Measurements from ENCODE around the gene C19orf47.

The C19orf47 gene

DNA sequence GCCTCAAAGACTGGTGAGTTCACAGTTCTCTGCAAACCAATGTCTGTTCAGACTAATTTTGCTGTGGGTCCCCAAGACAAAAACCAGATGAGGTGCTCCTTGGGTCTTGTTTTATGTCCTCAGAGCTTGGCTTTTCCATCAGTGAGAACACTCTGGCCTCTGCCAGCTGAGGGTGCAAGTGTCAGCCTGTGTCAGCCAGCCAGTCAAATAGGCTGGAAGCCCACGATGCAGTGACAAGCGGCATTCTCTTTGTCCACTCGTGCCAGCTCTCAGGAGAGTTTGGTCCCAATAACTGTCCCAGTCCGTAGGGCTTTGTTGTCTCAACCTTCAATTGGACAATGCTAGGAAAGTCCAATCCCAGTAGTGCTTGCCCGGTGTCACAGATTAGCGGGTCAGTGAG lies 53.6 kb downstream of the C19orf47 start:
- H3K4me3 ChIP-seq, result no peak overlapping the region
- H3K9ac ChIP-seq (ENCODE audit: insufficient read length), result no peak overlapping the region
- no peak overlapping the region for H3K27ac ChIP-seq
- H3K36me3 ChIP-seq (ENCODE audit: insufficient read depth, low read length), result no peaks in the 10 kb centered on the region
- no peaks in the 10 kb centered on the region for H3K9me3 ChIP-seq (ENCODE audit: low read depth, low read length)
- DNase-seq (ENCODE audit: low read depth, low spot score), result no peak
- TF ChIP-seq POLR2AphosphoS5 (IDR thresholded peaks at IDR 0.05; ENCODE audit: borderline replicate concordance, low read depth, low read length), result no peak
- no peak for TF ChIP-seq FOXP2 (optimal IDR thresholded peaks at IDR 0.05; ENCODE audit: control extremely low read depth, extremely low read length, insufficient read depth)
- TF ChIP-seq EZH2 (IDR thresholded peaks at IDR 0.05), result no peak

DNA sequence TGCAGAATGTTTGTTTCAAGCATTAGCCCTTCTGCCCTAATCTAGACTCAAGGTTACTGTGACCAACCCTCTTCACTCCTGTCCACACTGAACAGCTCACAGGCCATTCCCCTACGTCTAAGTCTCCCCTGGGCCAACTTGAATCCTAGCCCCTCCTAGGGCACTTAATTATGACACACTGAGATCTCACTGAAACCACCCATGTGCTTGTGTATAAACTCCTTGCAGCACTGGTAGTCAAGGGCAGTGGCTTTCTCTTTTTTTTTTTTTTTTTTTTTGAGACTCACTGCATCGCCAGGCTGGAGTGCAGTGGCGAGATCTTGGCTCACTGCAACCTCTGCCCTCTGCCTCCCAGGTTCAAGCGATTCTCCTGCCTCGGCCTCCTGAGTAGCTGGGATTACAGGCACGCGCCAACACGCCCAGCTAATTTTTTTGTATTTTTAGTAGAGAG lies 61.2 kb downstream of the C19orf47 start:
- Histone ChIP-seq H3K27ac (peak overlapping the region; percentile 97), H3K4me3 (no peak overlapping the region), H3K9ac (ENCODE audit: insufficient read length) (no peak overlapping the region), H3K36me3 (ENCODE audit: insufficient read depth, low read length) (no peaks in the 10 kb centered on the region), H3K9me3 (ENCODE audit: low read depth, low read length) (no peaks in the 10 kb centered on the region)
- TF ChIP-seq EZH2 (IDR thresholded peaks at IDR 0.05) (no peak), FOXP2 (optimal IDR thresholded peaks at IDR 0.05; ENCODE audit: control extremely low read depth, extremely low read length, insufficient read depth) (no peak), POLR2AphosphoS5 (IDR thresholded peaks at IDR 0.05; ENCODE audit: borderline replicate concordance, low read depth, low read length) (no peak)
- no peak for DNase-seq (ENCODE audit: low read depth, low spot score)

DNA sequence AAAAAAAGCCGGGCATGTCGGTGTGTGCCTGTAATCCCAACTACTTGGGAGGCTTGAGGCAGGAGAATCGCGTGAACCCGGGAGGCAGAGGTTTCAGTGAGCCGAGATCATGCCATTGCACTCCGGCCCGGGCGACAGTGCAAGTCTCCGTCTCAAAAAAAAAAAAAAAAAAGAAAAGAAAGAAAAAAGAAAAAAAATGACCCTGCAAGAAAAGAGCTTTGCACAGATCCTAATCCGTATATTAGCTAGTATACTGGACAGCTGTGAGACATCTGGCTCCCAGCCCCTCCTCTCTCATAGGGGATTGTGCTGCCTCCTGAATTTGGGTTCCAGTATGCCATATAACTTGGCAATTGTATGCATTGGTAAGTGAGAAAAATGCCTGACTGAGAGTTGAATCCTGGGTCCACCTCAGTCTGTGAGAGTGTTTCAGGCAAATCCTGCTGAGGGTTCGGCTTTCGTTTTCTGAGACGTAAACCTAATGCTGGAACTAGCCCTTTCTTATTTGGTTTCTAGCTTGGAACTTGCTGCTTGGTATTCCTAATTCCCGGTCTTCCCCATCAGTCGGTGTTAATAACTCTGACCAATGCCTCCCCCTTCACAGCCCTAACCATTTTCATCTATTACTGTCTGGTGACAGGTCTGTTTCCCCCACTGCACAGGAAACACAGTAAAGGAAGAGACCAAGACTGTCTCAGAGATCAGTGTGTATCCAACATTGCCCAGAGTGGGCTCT lies 61.8 kb downstream of the C19orf47 start:
- H3K27ac ChIP-seq, result peak overlapping the region; percentile 97

DNA sequence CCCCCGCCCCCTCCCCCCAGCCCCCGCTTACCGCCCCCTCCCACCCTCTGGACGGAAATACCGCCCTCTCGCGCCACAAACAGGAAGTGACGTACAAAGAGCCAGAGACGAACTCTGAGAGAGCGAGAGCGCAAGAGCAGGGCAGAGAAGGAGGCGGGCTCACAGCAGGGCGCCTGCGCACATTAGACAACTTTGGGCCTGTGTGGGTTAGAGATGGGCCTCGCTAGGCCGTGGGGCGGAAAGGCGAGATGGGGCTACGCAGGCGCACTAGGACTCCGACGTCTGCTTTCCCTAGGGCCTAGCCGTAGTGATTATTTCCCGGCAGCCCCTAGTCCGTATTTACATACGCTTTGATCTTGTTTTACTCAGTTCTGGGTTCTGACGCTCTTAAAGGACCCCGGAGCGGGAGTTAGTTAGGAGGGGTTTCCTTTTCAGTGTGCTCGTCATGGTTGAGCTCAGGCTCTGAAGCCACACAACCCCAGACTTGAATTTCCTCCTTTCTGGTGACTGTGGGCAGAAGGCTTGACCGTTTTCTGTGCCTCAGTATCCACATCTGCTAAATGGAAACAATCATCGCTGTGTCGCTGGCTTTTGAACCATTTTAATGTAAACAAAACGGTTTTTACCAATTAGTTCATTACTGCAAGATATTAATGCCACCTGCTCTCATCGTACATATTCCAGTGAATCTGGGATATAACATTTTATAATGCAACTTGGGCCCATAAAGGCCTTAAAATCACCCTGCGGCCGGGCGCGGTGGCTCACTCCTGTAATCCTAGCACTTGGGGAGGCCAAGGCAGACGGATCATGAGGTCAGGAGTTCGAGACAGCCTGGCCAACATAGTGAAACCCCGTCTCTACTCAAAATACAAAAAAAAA lies 62.6 kb downstream of the C19orf47 start:
- TF ChIP-seq FOXP2 (optimal IDR thresholded peaks at IDR 0.05; ENCODE audit: control extremely low read depth, extremely low read length, insufficient read depth) (peak; percentile 93), POLR2AphosphoS5 (IDR thresholded peaks at IDR 0.05; ENCODE audit: borderline replicate concordance, low read depth, low read length) (peak; percentile 70), EZH2 (IDR thresholded peaks at IDR 0.05) (no peak)
- peak overlapping the region; percentile 97 for H3K27ac ChIP-seq
- no peaks in the 10 kb centered on the region for H3K36me3 ChIP-seq (ENCODE audit: insufficient read depth, low read length)
- H3K4me3 ChIP-seq, result peak overlapping the region; percentile 90
- H3K9me3 ChIP-seq (ENCODE audit: low read depth, low read length), result no peaks in the 10 kb centered on the region
- peak overlapping the region; percentile 96 for H3K9ac ChIP-seq (ENCODE audit: insufficient read length)
- peak; percentile 99 for DNase-seq (ENCODE audit: low read depth, low spot score)

More for the DNA sequence above, 61.8 kb downstream of the C19orf47 start:
- peak overlapping the region; percentile 83 for H3K9ac ChIP-seq (ENCODE audit: insufficient read length)
- H3K9me3 ChIP-seq (ENCODE audit: low read depth, low read length), result no peaks in the 10 kb centered on the region
- DNase-seq (ENCODE audit: low read depth, low spot score), result no peak
- H3K36me3 ChIP-seq (ENCODE audit: insufficient read depth, low read length), result no peaks in the 10 kb centered on the region
- TF ChIP-seq POLR2AphosphoS5 (IDR thresholded peaks at IDR 0.05; ENCODE audit: borderline replicate concordance, low read depth, low read length) (no peak), EZH2 (IDR thresholded peaks at IDR 0.05) (no peak)
- H3K4me3 ChIP-seq, result no peak overlapping the region

DNA sequence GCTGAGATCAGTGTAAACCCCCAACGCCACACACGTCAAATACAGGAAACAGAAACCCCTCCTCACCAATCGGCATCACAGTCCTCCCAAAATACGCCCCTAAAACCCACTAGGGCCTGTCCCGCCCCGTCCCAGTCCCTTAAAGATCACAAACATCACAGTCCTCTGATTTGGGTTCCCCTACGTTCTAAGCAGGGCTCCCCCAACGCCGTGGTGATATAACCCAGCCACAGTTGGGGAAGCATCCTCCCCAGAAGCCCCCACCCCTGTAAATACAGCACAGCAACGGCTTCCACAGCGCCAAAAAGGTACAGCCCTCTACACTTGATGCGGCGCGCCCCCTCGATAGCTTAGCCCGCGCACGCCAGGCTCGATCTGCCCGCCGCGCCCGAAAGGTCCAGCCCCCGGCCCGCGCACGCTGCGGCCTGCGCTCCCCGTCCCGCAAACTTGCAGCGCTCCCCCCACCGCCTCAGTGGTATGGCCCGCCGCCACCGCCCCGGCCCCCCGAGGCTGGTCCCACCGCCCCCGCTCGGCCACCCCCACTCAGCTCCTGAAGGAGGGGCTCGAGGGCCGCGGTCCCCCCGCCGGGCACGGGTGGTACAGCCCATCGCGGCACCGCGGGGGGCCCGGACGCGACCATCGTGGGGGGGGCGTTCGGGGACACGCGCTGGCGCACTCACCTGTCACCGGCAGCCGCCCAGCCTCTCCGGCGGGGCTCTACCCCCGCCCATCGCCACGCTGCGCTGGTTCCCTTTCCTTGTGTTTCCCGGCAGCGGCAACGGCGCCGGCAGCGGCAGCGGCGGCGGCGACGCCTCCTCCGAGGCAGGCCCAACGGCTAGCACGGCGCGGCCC lies 63.5 kb downstream of the C19orf47 start, which contains the start of gene AKT2:
TSS of gene AKT2 (minus strand) at position 845 of the 852 bp plus-strand sequence. CDS start 20,078 bp downstream, outside the sequence.
- Histone ChIP-seq H3K27ac (peak within 1 kb of the TSS; percentile 97), H3K9ac (ENCODE audit: insufficient read length) (peak within 1 kb of the TSS; percentile 96), H3K9me3 (ENCODE audit: low read depth, low read length) (no peaks in the 10 kb centered on the region), H3K4me3 (peak within 1 kb of the TSS; percentile 90), H3K36me3 (ENCODE audit: insufficient read depth, low read length) (no peaks in the 10 kb centered on the region)
- no peak for DNase-seq (ENCODE audit: low read depth, low spot score)
- TF ChIP-seq FOXP2 (optimal IDR thresholded peaks at IDR 0.05; ENCODE audit: control extremely low read depth, extremely low read length, insufficient read depth) (no peak), POLR2AphosphoS5 (IDR thresholded peaks at IDR 0.05; ENCODE audit: borderline replicate concordance, low read depth, low read length) (peak; percentile 61), EZH2 (IDR thresholded peaks at IDR 0.05) (no peak)

DNA sequence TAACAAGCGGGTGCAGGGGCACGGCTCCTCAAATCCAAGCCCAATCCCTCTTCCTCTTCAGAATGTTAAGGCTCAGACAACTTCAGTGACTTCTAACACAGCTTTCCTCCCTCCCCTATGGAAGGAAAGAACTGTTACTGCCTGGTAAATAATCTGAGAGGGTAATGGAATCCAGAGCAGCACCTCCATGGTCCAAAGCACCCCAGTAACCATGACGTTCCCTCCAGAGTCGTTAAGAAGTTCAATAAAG lies 64.0 kb downstream of the C19orf47 start:
- H3K9ac ChIP-seq (ENCODE audit: insufficient read length), result peak overlapping the region; percentile 96
- H3K36me3 ChIP-seq (ENCODE audit: insufficient read depth, low read length), result no peaks in the 10 kb centered on the region
- DNase-seq (ENCODE audit: low read depth, low spot score), result no peak
- TF ChIP-seq EZH2 (IDR thresholded peaks at IDR 0.05) (no peak), FOXP2 (optimal IDR thresholded peaks at IDR 0.05; ENCODE audit: control extremely low read depth, extremely low read length, insufficient read depth) (no peak), POLR2AphosphoS5 (IDR thresholded peaks at IDR 0.05; ENCODE audit: borderline replicate concordance, low read depth, low read length) (no peak)
- H3K4me3 ChIP-seq, result peak overlapping the region; percentile 90
- H3K27ac ChIP-seq, result peak overlapping the region; percentile 94
- H3K9me3 ChIP-seq (ENCODE audit: low read depth, low read length), result no peaks in the 10 kb centered on the region

DNA sequence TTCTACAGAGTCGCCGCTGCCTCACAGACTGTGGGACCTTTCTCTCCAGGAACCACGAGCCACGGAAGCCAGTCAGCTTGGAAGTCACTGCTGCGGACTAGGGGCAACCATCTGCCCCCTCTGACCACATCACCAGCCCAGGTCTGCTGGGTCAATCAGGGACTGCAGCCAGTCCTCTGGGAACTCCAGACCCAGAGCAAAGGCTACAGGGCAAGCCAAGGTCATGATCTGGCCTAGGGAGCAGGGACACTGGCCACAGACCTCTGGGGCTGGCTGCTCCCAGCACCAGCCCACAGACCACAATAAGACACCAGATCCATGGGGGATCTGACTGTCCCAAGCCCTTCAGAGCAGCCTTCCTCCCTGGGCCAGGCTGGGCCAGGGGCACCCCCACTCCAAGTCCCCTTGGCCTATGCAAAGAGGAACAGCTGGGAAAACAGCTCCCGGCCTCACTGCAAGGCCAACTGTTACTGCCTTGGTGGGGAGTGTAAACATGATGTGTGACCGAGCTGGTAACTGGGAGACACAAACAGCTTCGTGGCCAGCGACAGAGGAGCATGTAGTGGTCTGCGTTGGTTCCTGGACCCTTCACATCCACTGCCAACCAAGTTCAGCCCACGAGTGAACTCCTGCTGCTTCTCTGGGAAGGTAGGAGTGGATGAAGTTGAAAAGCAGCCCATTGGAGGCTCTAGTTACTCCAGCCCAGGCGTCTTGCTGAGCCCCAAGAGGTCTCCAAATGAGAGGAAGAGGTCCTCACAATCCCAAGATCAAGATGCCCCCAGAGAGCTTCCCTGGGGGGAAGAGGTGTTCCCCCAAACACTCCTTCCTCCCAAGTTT lies 64.6 kb downstream of the C19orf47 start:
- H3K9ac ChIP-seq (ENCODE audit: insufficient read length), result peak overlapping the region; percentile 96
- no peaks in the 10 kb centered on the region for H3K36me3 ChIP-seq (ENCODE audit: insufficient read depth, low read length)
- H3K9me3 ChIP-seq (ENCODE audit: low read depth, low read length), result no peaks in the 10 kb centered on the region
- peak overlapping the region; percentile 94 for H3K27ac ChIP-seq
- TF ChIP-seq FOXP2 (optimal IDR thresholded peaks at IDR 0.05; ENCODE audit: control extremely low read depth, extremely low read length, insufficient read depth) (no peak), POLR2AphosphoS5 (IDR thresholded peaks at IDR 0.05; ENCODE audit: borderline replicate concordance, low read depth, low read length) (no peak), EZH2 (IDR thresholded peaks at IDR 0.05) (no peak)
- peak overlapping the region; percentile 90 for H3K4me3 ChIP-seq
- no peak for DNase-seq (ENCODE audit: low read depth, low spot score)
